SK-N-SH (cell line): ENCODE measurements around the gene TMEM198. TPM values are rescaled to one million over a fixed set of nuclear protein-coding genes. Genes with fewer than 3 reads are reported as not detected.

Experiments
- CTCF ChIA-PET: fragments of 300-600, 350-600 bp; formaldehyde crosslinking; extraction: SDS; loops from one replicate; lab custom pipeline; 2021; lab: Yijun Ruan, JAX
- POLR2A ChIA-PET: fragments of 350-600 bp; sonication (Branson Sonifier 250); formaldehyde crosslinking; extraction: SDS; loops from one replicate; lab custom pipeline; 2020; ENCODE audit warnings: antibody characterized with exemption, inconsistent platforms; lab: Yijun Ruan, JAX
- DNase-seq: peaks from one replicate; pipeline ENCODE4 v3.0.0; 2012
- H2AFZ ChIP-seq: fragments of 200-600 bp; sonication (generic); 2 replicates; pipeline ENCODE4 v1.8.1; 2016; ENCODE audit warnings: antibody characterized with exemption, mild to moderate bottlenecking, low read depth
- H3F3A ChIP-seq: fragments of 200-600 bp; sonication (generic); replicated peaks from 2 replicates; pipeline ENCODE3; 2016; ENCODE audit warnings: antibody characterized with exemption, mild to moderate bottlenecking; ENCODE audit not compliant: insufficient read depth
- H3K27ac ChIP-seq, 2 experiments: fragments of 200-500 bp in 1 of 2; fragments of 200-600 bp in 1 of 2; sonication (Bioruptor generic) in 1 of 2; sonication (generic), shearing (Covaris generic) in 1 of 2; 2 replicates each; pipeline versions ENCODE4 v1.5.1 to v1.6.1; 2014 to 2016; ENCODE audit warnings: low read depth in 2 of 2, inconsistent platforms in 1 of 2, low read length in 1 of 2, mild to moderate bottlenecking in 1 of 2, mixed read lengths in 1 of 2
- H3K27me3 ChIP-seq: fragments of 200-600 bp; sonication (generic), shearing (Covaris generic); 2 replicates; pipeline ENCODE4 v1.6.1; 2016; ENCODE audit warnings: mixed run types; ENCODE audit not compliant: insufficient read depth
- H3K36me3 ChIP-seq, 2 experiments: fragments of 200-500 bp in 1 of 2; fragments of 200-600 bp in 1 of 2; sonication (Bioruptor generic) in 1 of 2; sonication (generic) in 1 of 2; replicated peaks in 1 of 2; 2 replicates each; pipeline versions ENCODE3 to v1.5.1; 2014 to 2016; ENCODE audit warnings: low read length in 1 of 2, mild to moderate bottlenecking in 1 of 2; ENCODE audit not compliant: insufficient read depth in 2 of 2, control insufficient read depth in 1 of 2
- H3K4me1 ChIP-seq, 2 experiments: fragments of 200-500 bp in 1 of 2; fragments of 200-600 bp in 1 of 2; sonication (Bioruptor generic) in 1 of 2; sonication (generic), shearing (Covaris generic) in 1 of 2; 2 replicates each; pipeline versions ENCODE4 v1.5.1 to v1.6.1; 2014 to 2016; ENCODE audit warnings: low read depth in 1 of 2, low read length in 1 of 2, mixed run types in 1 of 2; ENCODE audit not compliant: insufficient read depth in 2 of 2, control insufficient read depth in 1 of 2
- H3K4me2 ChIP-seq: fragments of 200-600 bp; sonication (generic), shearing (Covaris generic); 2 replicates; pipeline ENCODE4 v1.6.1; 2017; ENCODE audit warnings: mixed run types
- H3K4me3 ChIP-seq, 2 experiments: fragments of 200-500 bp in 1 of 2; fragments of 200-600 bp in 1 of 2; sonication (Bioruptor generic) in 1 of 2; sonication (generic), shearing (Covaris generic) in 1 of 2; 2 replicates each; pipeline versions ENCODE4 v1.5.1 to v1.8.1; 2014 to 2016; ENCODE audit warnings: low read depth in 2 of 2, inconsistent platforms in 1 of 2, low read length in 1 of 2, mild to moderate bottlenecking in 1 of 2, mixed read lengths in 1 of 2, moderate library complexity in 1 of 2
- H3K79me2 ChIP-seq: fragments of 200-600 bp; sonication (generic); 2 replicates; pipeline ENCODE4 v1.8.1; 2017; ENCODE audit warnings: mild to moderate bottlenecking; ENCODE audit not compliant: insufficient read depth
- H3K9ac ChIP-seq: fragments of 200-600 bp; sonication (generic); 2 replicates; pipeline ENCODE4 v1.6.1; 2017; ENCODE audit warnings: mixed run types
- H3K9me2 ChIP-seq: fragments of 200-600 bp; sonication (generic); 2 replicates; pipeline ENCODE4 v1.6.1; 2017; ENCODE audit warnings: mixed run types
- H3K9me3 ChIP-seq: fragments of 200-600 bp; sonication (generic); 2 replicates; pipeline ENCODE4 v1.6.1; 2017; ENCODE audit warnings: mixed run types, mild to moderate bottlenecking, moderate library complexity
- H4K20me1 ChIP-seq: fragments of 200-600 bp; sonication (generic); 2 replicates; pipeline ENCODE4 v1.6.1; 2017; ENCODE audit warnings: mild to moderate bottlenecking, mixed run types; ENCODE audit not compliant: insufficient read depth
- CHD2 ChIP-seq: fragments of 150-350 bp; IDR thresholded peaks from 2 replicates; pipeline ENCODE4 v1.6.1; 2018; ENCODE audit warnings: low read length; ENCODE audit not compliant: partially characterized antibody
- FOXM1 ChIP-seq: IDR thresholded peaks from 2 replicates; pipeline ENCODE4 v1.4.0; 2012; ENCODE audit warnings: low read depth, mild to moderate bottlenecking
- JUND ChIP-seq: IDR thresholded peaks from 2 replicates; pipeline ENCODE4 v1.4.0; 2012
- MEF2A ChIP-seq: IDR thresholded peaks from 2 replicates; pipeline ENCODE4 v1.4.0; 2012; ENCODE audit warnings: low read depth, borderline replicate concordance
- MXI1 ChIP-seq: IDR thresholded peaks from 2 replicates; pipeline ENCODE4 v1.6.1; 2012; ENCODE audit warnings: mild to moderate bottlenecking, low read depth, low read length, improper control_type of control experiment
- NFIC ChIP-seq: IDR thresholded peaks from 2 replicates; pipeline ENCODE4 v1.4.0; 2012; ENCODE audit warnings: borderline replicate concordance
- NRF1 ChIP-seq: IDR thresholded peaks from 2 replicates; pipeline ENCODE4 v1.6.1; 2012; ENCODE audit warnings: low read depth, mild to moderate bottlenecking, low read length
- RAD21 ChIP-seq: IDR thresholded peaks from 2 replicates; pipeline ENCODE4 v1.6.1; 2012; ENCODE audit warnings: mild to moderate bottlenecking, low read length
- REST ChIP-seq: IDR thresholded peaks from 2 replicates; pipeline ENCODE4 v1.6.1; 2012; ENCODE audit warnings: mild to moderate bottlenecking, low read depth, low read length, moderate library complexity
- RXRA ChIP-seq: IDR thresholded peaks from 2 replicates; pipeline ENCODE4 v1.4.0; 2012; ENCODE audit warnings: low read depth, mild to moderate bottlenecking, borderline replicate concordance
- SIN3A ChIP-seq: IDR thresholded peaks from 2 replicates; pipeline ENCODE4 v1.6.1; 2012; ENCODE audit warnings: low read depth, mild to moderate bottlenecking, low read length, moderate library complexity, borderline replicate concordance
- SMC3 ChIP-seq: IDR thresholded peaks from 2 replicates; pipeline ENCODE4 v1.6.1; 2012; ENCODE audit warnings: low read depth, low read length, improper control_type of control experiment
- WGBS: methylation state at CpG from one replicate; pipeline ENCODE4 v1.1.6; 2017; ENCODE audit warnings: low lambda C conversion rate; 5-methylcytosine and 5-hydroxymethylcytosine counted together
- polyA plus RNA-seq, 3 experiments: library from polyadenylated mRNA; depleted of rRNA; stranded (reverse); fragments of >200 nt; gene quantifications; 2 replicates each; pipeline ENCODE4 v1.2.3, GENCODE V29; 2012
- TF ChIP-seq, protein P1 (sequence below): fragments of 200-600 bp; sonication (generic); IDR thresholded peaks from 2 replicates; pipeline ENCODE4 v1.6.1; 2017; ENCODE audit warnings: antibody characterized with exemption, mild to moderate bottlenecking, moderate library complexity
- TF ChIP-seq, protein P2 (sequence below): IDR thresholded peaks from 2 replicates; pipeline ENCODE4 v1.4.0; 2012; ENCODE audit warnings: low read depth
- TF ChIP-seq, protein P3 (sequence below): IDR thresholded peaks from 2 replicates; pipeline ENCODE4 v1.4.0; 2012; ENCODE audit warnings: low read depth, borderline replicate concordance
- TF ChIP-seq, protein P4 (sequence below): fragments of 150-350 bp; IDR thresholded peaks from 2 replicates; pipeline ENCODE4 v1.6.1; 2016; ENCODE audit warnings: mild to moderate bottlenecking, low read depth, low read length

TMEM198 gene
- polyA plus RNA-seq, 1 of the 3 experiments (the other 2 are of a cell fraction) = 4.7 TPM

DNA sequence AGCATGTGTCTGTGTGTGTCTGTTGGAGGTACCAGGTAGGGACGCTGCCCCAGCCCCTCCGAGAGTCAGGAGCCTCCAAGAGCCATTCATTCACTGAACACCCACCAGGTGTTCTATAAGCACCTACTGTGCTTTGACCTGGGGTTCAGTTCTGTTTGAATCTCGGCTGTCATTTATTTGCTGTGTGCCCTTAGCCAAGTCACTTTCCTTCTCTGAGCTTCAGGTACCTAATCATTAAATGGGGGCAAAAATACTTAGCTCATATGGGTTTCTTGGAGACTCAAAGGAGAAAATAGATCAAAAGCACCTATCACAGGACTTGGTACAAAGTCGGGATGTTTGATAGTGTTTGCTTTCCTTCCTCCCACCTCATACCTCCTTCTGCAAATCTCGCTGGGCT lies 16.4 kb upstream of the TMEM198 start:
- CTCF ChIA-PET = interaction anchor here (1.1 to 62.1 kb wide), 10 partner anchors 13 to 137 kb away, joined by 3 to 2824 read pairs (median 44); partner anchors contain the start of genes ASIC4, CHPF, DNPEP and GMPPA
- Histone ChIP-seq H3K4me2 (no peak overlapping the region), H3K27me3 (no peaks in the 10 kb centered on the region; the same call in 1 of the 2 replicates)

DNA sequence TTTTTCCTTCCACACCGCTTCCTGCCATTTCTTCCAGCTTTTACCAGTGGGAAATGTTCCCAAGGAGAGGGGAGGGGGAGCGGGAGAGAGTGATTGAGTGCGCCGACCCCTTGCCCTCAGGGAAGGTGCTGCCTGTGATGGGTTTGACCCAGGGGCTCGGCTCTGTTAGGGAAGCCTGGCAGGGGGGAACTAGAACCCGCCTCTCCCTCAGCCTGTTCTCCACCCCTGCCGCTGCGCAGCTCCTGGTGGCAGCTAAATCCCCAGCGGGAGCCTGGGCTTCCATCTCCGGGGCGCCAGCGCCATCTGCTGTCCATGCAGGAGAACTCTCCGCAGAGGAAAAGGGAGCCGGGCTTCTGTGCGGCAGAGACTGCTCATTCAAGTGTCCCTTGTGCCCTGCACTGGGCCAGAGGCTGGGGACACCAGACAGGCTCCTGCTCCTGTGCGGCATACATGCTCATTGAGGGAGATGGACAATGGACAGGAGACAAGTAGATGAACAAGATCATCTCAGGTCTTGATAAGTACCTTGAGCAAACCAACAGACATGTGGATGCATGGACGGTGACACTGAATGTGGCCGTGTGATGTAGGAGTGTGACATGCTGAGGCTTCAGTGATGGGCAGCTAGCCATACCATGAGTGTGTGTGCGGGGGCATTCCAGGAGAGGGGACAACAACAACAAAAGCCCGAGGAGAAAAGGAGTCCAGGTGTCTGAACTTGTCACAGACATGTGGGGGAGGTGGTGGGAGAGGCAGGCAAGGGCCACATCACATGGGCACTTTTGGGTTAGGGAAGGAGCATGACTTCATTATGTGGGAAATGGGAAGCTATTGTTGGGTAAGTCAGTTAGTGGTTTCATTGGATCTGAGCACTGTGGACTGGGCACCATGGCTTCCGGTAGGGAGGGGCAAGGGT lies 13.5 kb upstream of the TMEM198 start:
- 29% methylated on average over 14 of the region's 21 CpGs for WGBS
- Histone ChIP-seq H3K79me2 (no peaks in the 10 kb centered on the region), H3K9me3 (no peaks in the 10 kb centered on the region), H3K27ac (peak overlapping the region in 1 of 2 experiments; percentile 12; a peak in 1 of 4 replicates), H3K27me3 (no peaks in the 10 kb centered on the region; the same call in 1 of the 2 replicates), H3K4me1 (peaks cover 0 to 38% of the 10 kb centered on the region in 2 experiments; a peak in 2 of 4 replicates), H3K4me3 (peak overlapping the region; percentile 28 to 36; a peak in 3 of 4 replicates), H2AFZ (peak overlapping the region; percentile 64; the same call in 1 of the 2 replicates), H3K9ac (no peak overlapping the region), H3F3A (no peaks in the 10 kb centered on the region), H3K9me2 (no peaks in the 10 kb centered on the region), H3K4me2 (peak overlapping the region; percentile 67; the same call in 1 of the 2 replicates), H4K20me1 (no peaks in the 10 kb centered on the region), H3K36me3 (no peaks in the 10 kb centered on the region)
- CTCF ChIA-PET = interaction anchor here (0.6 to 62.1 kb wide), 50 partner anchors 11 to 359 kb away, joined by 3 to 2824 read pairs (median 4); partner anchors contain the start of genes ASIC4, CHPF, DNAJB2 and DNPEP
- POLR2A ChIA-PET = interaction anchor here (0.8 to 8.0 kb wide), 9 partner anchors 10 to 125 kb away, joined by 3 to 210 read pairs (median 4); partner anchors contain the start of genes ASIC4 and GMPPA
- peak; percentile 93 for DNase-seq
- TF ChIP-seq SIN3A (no peak), MXI1 (0 out of 2 replicates have a peak, but pooled peaks have one; percentile 24), FOXM1 (no peak), CHD2 (peak; percentile 74), NRF1 (peak; percentile 64), RAD21 (peak; percentile 99), REST (0 out of 2 replicates have a peak, but pooled peaks have one; percentile 12), SMC3 (peak; percentile 99)
- TF ChIP-seq, protein P1, sequence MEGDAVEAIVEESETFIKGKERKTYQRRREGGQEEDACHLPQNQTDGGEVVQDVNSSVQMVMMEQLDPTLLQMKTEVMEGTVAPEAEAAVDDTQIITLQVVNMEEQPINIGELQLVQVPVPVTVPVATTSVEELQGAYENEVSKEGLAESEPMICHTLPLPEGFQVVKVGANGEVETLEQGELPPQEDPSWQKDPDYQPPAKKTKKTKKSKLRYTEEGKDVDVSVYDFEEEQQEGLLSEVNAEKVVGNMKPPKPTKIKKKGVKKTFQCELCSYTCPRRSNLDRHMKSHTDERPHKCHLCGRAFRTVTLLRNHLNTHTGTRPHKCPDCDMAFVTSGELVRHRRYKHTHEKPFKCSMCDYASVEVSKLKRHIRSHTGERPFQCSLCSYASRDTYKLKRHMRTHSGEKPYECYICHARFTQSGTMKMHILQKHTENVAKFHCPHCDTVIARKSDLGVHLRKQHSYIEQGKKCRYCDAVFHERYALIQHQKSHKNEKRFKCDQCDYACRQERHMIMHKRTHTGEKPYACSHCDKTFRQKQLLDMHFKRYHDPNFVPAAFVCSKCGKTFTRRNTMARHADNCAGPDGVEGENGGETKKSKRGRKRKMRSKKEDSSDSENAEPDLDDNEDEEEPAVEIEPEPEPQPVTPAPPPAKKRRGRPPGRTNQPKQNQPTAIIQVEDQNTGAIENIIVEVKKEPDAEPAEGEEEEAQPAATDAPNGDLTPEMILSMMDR = peak; percentile 91
- TF ChIP-seq, protein P2, sequence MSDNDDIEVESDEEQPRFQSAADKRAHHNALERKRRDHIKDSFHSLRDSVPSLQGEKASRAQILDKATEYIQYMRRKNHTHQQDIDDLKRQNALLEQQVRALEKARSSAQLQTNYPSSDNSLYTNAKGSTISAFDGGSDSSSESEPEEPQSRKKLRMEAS = no peak

More for the DNA sequence above, 16.4 kb upstream of the TMEM198 start:
- H3K4me1 ChIP-seq = peaks cover 0 to 52% of the 10 kb centered on the region in 2 experiments; a peak in 2 of 4 replicates
- TF ChIP-seq JUND = no peak
- TF ChIP-seq MEF2A = no peak
- TF ChIP-seq, protein P3, sequence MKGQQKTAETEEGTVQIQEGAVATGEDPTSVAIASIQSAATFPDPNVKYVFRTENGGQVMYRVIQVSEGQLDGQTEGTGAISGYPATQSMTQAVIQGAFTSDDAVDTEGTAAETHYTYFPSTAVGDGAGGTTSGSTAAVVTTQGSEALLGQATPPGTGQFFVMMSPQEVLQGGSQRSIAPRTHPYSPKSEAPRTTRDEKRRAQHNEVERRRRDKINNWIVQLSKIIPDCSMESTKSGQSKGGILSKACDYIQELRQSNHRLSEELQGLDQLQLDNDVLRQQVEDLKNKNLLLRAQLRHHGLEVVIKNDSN = no peak
- TF ChIP-seq, protein P4, sequence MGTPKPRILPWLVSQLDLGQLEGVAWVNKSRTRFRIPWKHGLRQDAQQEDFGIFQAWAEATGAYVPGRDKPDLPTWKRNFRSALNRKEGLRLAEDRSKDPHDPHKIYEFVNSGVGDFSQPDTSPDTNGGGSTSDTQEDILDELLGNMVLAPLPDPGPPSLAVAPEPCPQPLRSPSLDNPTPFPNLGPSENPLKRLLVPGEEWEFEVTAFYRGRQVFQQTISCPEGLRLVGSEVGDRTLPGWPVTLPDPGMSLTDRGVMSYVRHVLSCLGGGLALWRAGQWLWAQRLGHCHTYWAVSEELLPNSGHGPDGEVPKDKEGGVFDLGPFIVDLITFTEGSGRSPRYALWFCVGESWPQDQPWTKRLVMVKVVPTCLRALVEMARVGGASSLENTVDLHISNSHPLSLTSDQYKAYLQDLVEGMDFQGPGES = no peak
- no peak for TF ChIP-seq NRF1
- no peak for TF ChIP-seq RXRA
- no peak for TF ChIP-seq NFIC
- TF ChIP-seq SIN3A = no peak
- TF ChIP-seq, all 33 proteins: peak for 0
- no peak for DNase-seq
- Histone ChIP-seq H4K20me1 (no peaks in the 10 kb centered on the region), H3K4me3 (no peak overlapping the region; a peak in 1 of 4 replicates), H3K79me2 (no peaks in the 10 kb centered on the region), H3K27ac (peak overlapping the region in 1 of 2 experiments; percentile 98; a peak in 2 of 4 replicates), H3K36me3 (no peaks in the 10 kb centered on the region), H3K9me3 (no peaks in the 10 kb centered on the region), H3F3A (no peaks in the 10 kb centered on the region), H2AFZ (no peak overlapping the region), H3K9me2 (no peaks in the 10 kb centered on the region), H3K9ac (no peak overlapping the region)
- POLR2A ChIA-PET = interaction anchor here (0.6 to 8.0 kb wide), 10 partner anchors 11 to 139 kb away, joined by 3 to 210 read pairs (median 7); partner anchors contain the start of genes ASIC4, DNPEP, GMPPA and INHA
- 53% methylated on average over 3 of the region's 5 CpGs for WGBS
